HTERT RPE-1 (cell line): ENCODE measurements around the gene PLEKHA4.

Source experiments
- in situ Hi-C: fragments of 300-500 bp; cut with MboI; formaldehyde crosslinking; loops from 4 replicates; pipeline ENCODE4 v1.14.3; 2020; ENCODE audit warnings: low sequenced_read_pairs

The PLEKHA4 gene

GRCh38 chr19:48830965-48831364, 37.5 kb downstream of the PLEKHA4 start:
- in situ Hi-C loops: no loop called here

- in situ Hi-C loops: no loop called here
Observed at GRCh38 chr19:48830088-48830487, 38.3 kb downstream of the PLEKHA4 start.

- in situ Hi-C loops: no loop called here
Observed at GRCh38 chr19:48826606-48827020, 41.8 kb downstream of the PLEKHA4 start.

GRCh38 chr19:48822514-48822913, 45.9 kb downstream of the PLEKHA4 start:
- in situ Hi-C loops: no loop called here

GRCh38 chr19:48821633-48822032, 46.8 kb downstream of the PLEKHA4 start:
- in situ Hi-C loops: no loop called here

GRCh38 chr19:48819366-48819816, 49.0 kb downstream of the PLEKHA4 start:
- in situ Hi-C loops: no loop called here

GRCh38 chr19:48818234-48818820, 50.1 kb downstream of the PLEKHA4 start:
- in situ Hi-C loops: no loop called here

GRCh38 chr19:48817585-48818124, 50.8 kb downstream of the PLEKHA4 start:
- in situ Hi-C loops: no loop called here

- in situ Hi-C loops: no loop called here
Observed at GRCh38 chr19:48815870-48816501, 52.4 kb downstream of the PLEKHA4 start.

GRCh38 chr19:48814895-48815294, 53.5 kb downstream of the PLEKHA4 start:
- in situ Hi-C loops: no loop called here

- in situ Hi-C loops: no loop called here
Observed at GRCh38 chr19:48813123-48813913, 55.1 kb downstream of the PLEKHA4 start.

GRCh38 chr19:48812094-48812929, 56.1 kb downstream of the PLEKHA4 start:
- in situ Hi-C loops: no loop called here

- in situ Hi-C loops: no loop called here
Observed at GRCh38 chr19:48810151-48810550, 58.3 kb downstream of the PLEKHA4 start.

- in situ Hi-C loops: no loop called here
Observed at GRCh38 chr19:48807590-48808308, 60.7 kb downstream of the PLEKHA4 start.

- in situ Hi-C loops: no loop called here
Observed at GRCh38 chr19:48806818-48807589, 61.4 kb downstream of the PLEKHA4 start.

GRCh38 chr19:48806518-48806817, 61.9 kb downstream of the PLEKHA4 start:
- in situ Hi-C loops: no loop called here

- in situ Hi-C loops: no loop called here
Observed at GRCh38 chr19:48805452-48805851, 63.0 kb downstream of the PLEKHA4 start.

GRCh38 chr19:48804496-48804895, 63.9 kb downstream of the PLEKHA4 start:
- in situ Hi-C loops: no loop called here

GRCh38 chr19:48802623-48803022, 65.8 kb downstream of the PLEKHA4 start:
- in situ Hi-C loops: no loop called here
